HepG2 (cell line): Measurements from ENCODE around the gene RAP2C. TPM values are rescaled to one million over a fixed set of nuclear protein-coding genes. Genes with fewer than 3 reads are reported as not detected.

Source experiments
- CEBPG ChIP-seq: IDR thresholded peaks from 2 replicates; pipeline ENCODE4 v1.6.1; 2016
- HOXA5 ChIP-seq: sonication (generic); formaldehyde crosslinking; IDR thresholded peaks from 2 replicates; pipeline ENCODE4 v1.4.0; 2020; ENCODE audit warnings: missing genetic modification reagents
- IKZF4 ChIP-seq: sonication (generic); formaldehyde crosslinking; IDR thresholded peaks from 2 replicates; pipeline ENCODE4 v1.5.1; 2020; ENCODE audit warnings: borderline replicate concordance, mild to moderate bottlenecking, low read depth, missing genetic modification reagents; ENCODE audit errors: not compliant biosample characterization
- KLF13 ChIP-seq: sonication (generic); formaldehyde crosslinking; IDR thresholded peaks from 2 replicates; pipeline ENCODE4 v1.4.0; 2020; ENCODE audit warnings: mild to moderate bottlenecking, missing genetic modification reagents
- MATR3 ChIP-seq: sonication (generic); formaldehyde crosslinking; IDR thresholded peaks from 2 replicates; pipeline ENCODE4 v1.4.0; 2020; ENCODE audit warnings: missing genetic modification reagents
- PPARG ChIP-seq: conservative IDR thresholded peaks from 2 replicates; pipeline ENCODE4 v1.6.1; 2016; ENCODE audit warnings: missing biosample characterization, missing genetic modification reagents
- SMARCC2 ChIP-seq: fragments of 450-650 bp; IDR thresholded peaks from 2 replicates; pipeline ENCODE4 v1.6.1; 2017; ENCODE audit warnings: antibody characterized with exemption, mild to moderate bottlenecking
- ZNF234 ChIP-seq: sonication (generic); formaldehyde crosslinking; conservative IDR thresholded peaks from 2 replicates; pipeline ENCODE4 v1.5.1; 2020; ENCODE audit warnings: mild to moderate bottlenecking, missing genetic modification reagents
- ZNF317 ChIP-seq: sonication (generic); formaldehyde crosslinking; IDR thresholded peaks from 2 replicates; pipeline ENCODE4 v1.5.0; 2020; ENCODE audit warnings: mild to moderate bottlenecking, missing genetic modification reagents
- polyA plus RNA-seq, 8 experiments: library from polyadenylated mRNA; depleted of rRNA in 3 of 8; stranded (reverse) in 7 of 8; unstranded in 1 of 8; fragments of >200 nt; fragmentation: Illumina TruSeq in 4 of 8; extraction: Trizol in 4 of 8; gene quantifications; 2 replicates each; pipeline versions ENCODE4 v1.2.1 to v1.2.3, GENCODE V29; 2011 to 2016; ENCODE audit warnings: low read depth in 4 of 8, missing spikeins in 1 of 8, mixed read lengths in 1 of 8; ENCODE audit not compliant: insufficient read depth in 1 of 8
- total RNA-seq, 5 experiments: library from RNA; depleted of rRNA; stranded (reverse); fragments of >200 nt; fragmentation: Illumina TruSeq; extraction: Trizol; gene quantifications; 2 replicates each; pipeline ENCODE4 v1.2.3, GENCODE V29; 2016; ENCODE audit warnings: low read depth in 1 of 5
- TF ChIP-seq, protein P1 (sequence below): sonication (generic); formaldehyde crosslinking; IDR thresholded peaks from 2 replicates; pipeline ENCODE4 v1.5.0; 2020; ENCODE audit warnings: missing genetic modification reagents
- TF ChIP-seq, protein P2 (sequence below): sonication (generic); formaldehyde crosslinking; IDR thresholded peaks from 2 replicates; pipeline ENCODE4 v1.8.0; 2022; ENCODE audit warnings: low read depth, missing genetic modification reagents
- TF ChIP-seq, protein P3 (sequence below): sonication (generic); formaldehyde crosslinking; IDR thresholded peaks from 2 replicates; pipeline ENCODE4 v1.4.0; 2020; ENCODE audit warnings: missing genetic modification reagents
- TF ChIP-seq, protein P4 (sequence below): sonication (generic); formaldehyde crosslinking; IDR thresholded peaks from 2 replicates; pipeline ENCODE4 v1.4.0; 2020; ENCODE audit warnings: mild to moderate bottlenecking, missing genetic modification reagents
- TF ChIP-seq, protein P5 (sequence below), 2 experiments: fragments of 450-650 bp in 1 of 2; sonication (generic) in 1 of 2; formaldehyde crosslinking in 1 of 2; IDR thresholded peaks; 2 replicates each; pipeline versions ENCODE4 v1.6.1 to v1.8.0; 2016 to 2022; ENCODE audit warnings: antibody characterized with exemption in 1 of 2, mild to moderate bottlenecking in 1 of 2, missing genetic modification reagents in 1 of 2

Gene RAP2C
- total and polyA plus RNA-seq, 2 of the 13 experiments (the other 11 are each of a cell fraction or from before 2014, with no cell fraction given) = 8.0 to 28.5 TPM

DNA sequence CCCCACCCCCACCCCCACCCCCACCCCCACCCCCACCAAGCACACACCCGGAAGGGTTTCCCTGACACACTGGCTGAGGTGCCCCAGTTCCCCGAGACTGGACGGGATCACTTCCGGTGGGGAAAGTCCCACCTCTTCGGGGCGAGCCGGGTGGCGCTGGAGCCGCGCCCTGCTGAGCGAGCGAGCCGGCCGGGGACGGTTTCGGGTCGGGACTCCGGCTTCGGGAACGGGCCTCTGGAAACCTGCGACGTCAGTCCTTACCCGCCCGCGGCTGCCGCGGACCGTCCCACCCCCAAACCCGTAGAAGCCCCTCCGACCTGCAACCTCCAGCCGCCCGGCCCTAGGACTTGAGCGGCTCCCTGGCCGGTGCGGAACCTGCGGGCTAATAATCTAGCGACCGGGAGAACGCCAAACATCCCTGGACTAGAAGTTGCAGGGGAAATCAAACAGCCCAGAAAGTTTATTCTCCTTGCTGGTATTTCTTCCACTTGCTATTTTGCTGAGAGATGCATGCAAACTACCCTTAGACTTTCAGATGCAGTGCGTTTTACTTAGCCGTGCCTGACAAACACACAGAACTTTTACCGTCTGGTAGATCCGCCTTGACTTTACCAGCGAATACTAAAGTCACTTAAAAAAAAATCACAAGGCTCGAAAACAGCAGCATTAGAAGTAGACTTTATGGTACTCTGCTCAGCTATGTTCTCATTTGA lies 991 bp downstream of the RAP2C start (continued):
- TF ChIP-seq, protein P1, sequence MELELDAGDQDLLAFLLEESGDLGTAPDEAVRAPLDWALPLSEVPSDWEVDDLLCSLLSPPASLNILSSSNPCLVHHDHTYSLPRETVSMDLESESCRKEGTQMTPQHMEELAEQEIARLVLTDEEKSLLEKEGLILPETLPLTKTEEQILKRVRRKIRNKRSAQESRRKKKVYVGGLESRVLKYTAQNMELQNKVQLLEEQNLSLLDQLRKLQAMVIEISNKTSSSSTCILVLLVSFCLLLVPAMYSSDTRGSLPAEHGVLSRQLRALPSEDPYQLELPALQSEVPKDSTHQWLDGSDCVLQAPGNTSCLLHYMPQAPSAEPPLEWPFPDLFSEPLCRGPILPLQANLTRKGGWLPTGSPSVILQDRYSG (CRISPR knock-in tag) = no peak
- no peak for TF ChIP-seq ZNF317 (CRISPR knock-in tag)
- no peak for TF ChIP-seq PPARG (CRISPR knock-in tag)
- TF ChIP-seq, protein P2, sequence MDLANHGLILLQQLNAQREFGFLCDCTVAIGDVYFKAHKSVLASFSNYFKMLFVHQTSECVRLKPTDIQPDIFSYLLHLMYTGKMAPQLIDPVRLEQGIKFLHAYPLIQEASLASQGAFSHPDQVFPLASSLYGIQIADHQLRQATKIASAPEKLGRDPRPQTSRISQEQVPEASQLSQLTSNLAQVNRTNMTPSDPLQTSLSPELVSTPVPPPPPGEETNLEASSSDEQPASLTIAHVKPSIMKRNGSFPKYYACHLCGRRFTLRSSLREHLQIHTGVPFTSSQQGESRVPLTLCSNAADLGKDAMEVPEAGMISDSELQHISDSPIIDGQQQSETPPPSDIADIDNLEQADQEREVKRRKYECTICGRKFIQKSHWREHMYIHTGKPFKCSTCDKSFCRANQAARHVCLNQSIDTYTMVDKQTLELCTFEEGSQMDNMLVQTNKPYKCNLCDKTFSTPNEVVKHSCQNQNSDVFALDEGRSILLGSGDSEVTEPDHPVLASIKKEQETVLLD (CRISPR knock-in tag) = 0 out of 2 replicates have a peak, but pooled peaks have one; percentile 28
- TF ChIP-seq IKZF4 (CRISPR knock-in tag) = no peak
- TF ChIP-seq KLF13 (CRISPR knock-in tag) = no peak
- TF ChIP-seq, protein P3, sequence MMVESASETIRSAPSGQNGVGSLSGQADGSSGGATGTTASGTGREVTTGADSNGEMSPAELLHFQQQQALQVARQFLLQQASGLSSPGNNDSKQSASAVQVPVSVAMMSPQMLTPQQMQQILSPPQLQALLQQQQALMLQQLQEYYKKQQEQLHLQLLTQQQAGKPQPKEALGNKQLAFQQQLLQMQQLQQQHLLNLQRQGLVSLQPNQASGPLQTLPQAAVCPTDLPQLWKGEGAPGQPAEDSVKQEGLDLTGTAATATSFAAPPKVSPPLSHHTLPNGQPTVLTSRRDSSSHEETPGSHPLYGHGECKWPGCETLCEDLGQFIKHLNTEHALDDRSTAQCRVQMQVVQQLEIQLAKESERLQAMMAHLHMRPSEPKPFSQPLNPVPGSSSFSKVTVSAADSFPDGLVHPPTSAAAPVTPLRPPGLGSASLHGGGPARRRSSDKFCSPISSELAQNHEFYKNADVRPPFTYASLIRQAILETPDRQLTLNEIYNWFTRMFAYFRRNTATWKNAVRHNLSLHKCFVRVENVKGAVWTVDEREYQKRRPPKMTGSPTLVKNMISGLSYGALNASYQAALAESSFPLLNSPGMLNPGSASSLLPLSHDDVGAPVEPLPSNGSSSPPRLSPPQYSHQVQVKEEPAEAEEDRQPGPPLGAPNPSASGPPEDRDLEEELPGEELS = peak; percentile 24; the same call in 1 of the 2 replicates
- no peak for TF ChIP-seq ZNF234 (CRISPR knock-in tag)
- TF ChIP-seq SMARCC2 = no peak
- TF ChIP-seq CEBPG = no peak
- TF ChIP-seq, protein P4, sequence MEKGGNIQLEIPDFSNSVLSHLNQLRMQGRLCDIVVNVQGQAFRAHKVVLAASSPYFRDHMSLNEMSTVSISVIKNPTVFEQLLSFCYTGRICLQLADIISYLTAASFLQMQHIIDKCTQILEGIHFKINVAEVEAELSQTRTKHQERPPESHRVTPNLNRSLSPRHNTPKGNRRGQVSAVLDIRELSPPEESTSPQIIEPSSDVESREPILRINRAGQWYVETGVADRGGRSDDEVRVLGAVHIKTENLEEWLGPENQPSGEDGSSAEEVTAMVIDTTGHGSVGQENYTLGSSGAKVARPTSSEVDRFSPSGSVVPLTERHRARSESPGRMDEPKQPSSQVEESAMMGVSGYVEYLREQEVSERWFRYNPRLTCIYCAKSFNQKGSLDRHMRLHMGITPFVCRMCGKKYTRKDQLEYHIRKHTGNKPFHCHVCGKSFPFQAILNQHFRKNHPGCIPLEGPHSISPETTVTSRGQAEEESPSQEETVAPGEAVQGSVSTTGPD = no peak
- TF ChIP-seq MATR3 (CRISPR knock-in tag) = no peak
- no peak for TF ChIP-seq HOXA5 (CRISPR knock-in tag)
- TF ChIP-seq, protein P5, sequence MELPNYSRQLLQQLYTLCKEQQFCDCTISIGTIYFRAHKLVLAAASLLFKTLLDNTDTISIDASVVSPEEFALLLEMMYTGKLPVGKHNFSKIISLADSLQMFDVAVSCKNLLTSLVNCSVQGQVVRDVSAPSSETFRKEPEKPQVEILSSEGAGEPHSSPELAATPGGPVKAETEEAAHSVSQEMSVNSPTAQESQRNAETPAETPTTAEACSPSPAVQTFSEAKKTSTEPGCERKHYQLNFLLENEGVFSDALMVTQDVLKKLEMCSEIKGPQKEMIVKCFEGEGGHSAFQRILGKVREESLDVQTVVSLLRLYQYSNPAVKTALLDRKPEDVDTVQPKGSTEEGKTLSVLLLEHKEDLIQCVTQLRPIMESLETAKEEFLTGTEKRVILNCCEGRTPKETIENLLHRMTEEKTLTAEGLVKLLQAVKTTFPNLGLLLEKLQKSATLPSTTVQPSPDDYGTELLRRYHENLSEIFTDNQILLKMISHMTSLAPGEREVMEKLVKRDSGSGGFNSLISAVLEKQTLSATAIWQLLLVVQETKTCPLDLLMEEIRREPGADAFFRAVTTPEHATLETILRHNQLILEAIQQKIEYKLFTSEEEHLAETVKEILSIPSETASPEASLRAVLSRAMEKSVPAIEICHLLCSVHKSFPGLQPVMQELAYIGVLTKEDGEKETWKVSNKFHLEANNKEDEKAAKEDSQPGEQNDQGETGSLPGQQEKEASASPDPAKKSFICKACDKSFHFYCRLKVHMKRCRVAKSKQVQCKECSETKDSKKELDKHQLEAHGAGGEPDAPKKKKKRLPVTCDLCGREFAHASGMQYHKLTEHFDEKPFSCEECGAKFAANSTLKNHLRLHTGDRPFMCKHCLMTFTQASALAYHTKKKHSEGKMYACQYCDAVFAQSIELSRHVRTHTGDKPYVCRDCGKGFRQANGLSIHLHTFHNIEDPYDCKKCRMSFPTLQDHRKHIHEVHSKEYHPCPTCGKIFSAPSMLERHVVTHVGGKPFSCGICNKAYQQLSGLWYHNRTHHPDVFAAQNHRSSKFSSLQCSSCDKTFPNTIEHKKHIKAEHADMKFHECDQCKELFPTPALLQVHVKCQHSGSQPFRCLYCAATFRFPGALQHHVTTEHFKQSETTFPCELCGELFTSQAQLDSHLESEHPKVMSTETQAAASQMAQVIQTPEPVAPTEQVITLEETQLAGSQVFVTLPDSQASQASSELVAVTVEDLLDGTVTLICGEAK (IDR thresholded peaks at IDR 0.05) = peak; percentile 48; the same call in 1 of the 2 replicates
- TF ChIP-seq, protein P5 (CRISPR knock-in tag; IDR thresholded peaks at IDR 0.05) = no peak
